NCI-H2029 (cell line): ENCODE results near the gene BTD.
A peak's percentile ranks its signal among the peaks of the same experiment; 100 is the strongest.

Experiments used
- DNase-seq: peaks from one replicate; lab custom pipeline; 2025; lab: John Stamatoyannopoulos, UW

The BTD gene

GRCh38 chr3:15636028-15636709 is 34.6 kb downstream of the BTD start:
- DNase-seq = no peak

GRCh38 chr3:15637131-15637951 is 35.8 kb downstream of the BTD start:
- peak; percentile 52 for DNase-seq

- no peak for DNase-seq
Measured at GRCh38 chr3:15638193-15638890, 36.8 kb downstream of the BTD start.

GRCh38 chr3:15638891-15639262 is 37.3 kb downstream of the BTD start:
- no peak for DNase-seq

- DNase-seq = no peak
Measured at GRCh38 chr3:15645246-15645645, 43.7 kb downstream of the BTD start.

GRCh38 chr3:15645740-15646501 is 44.4 kb downstream of the BTD start:
- no peak for DNase-seq

- DNase-seq = no peak
Measured at GRCh38 chr3:15646851-15647511, 45.4 kb downstream of the BTD start.

GRCh38 chr3:15647611-15648167 is 46.1 kb downstream of the BTD start:
- DNase-seq = no peak

GRCh38 chr3:15649341-15649740 is 47.8 kb downstream of the BTD start:
- no peak for DNase-seq

GRCh38 chr3:15649858-15650257 is 48.3 kb downstream of the BTD start:
- no peak for DNase-seq

- no peak for DNase-seq
Measured at GRCh38 chr3:15651396-15651795, 49.9 kb downstream of the BTD start.

GRCh38 chr3:15653321-15653720 is 51.8 kb downstream of the BTD start:
- DNase-seq = no peak

- no peak for DNase-seq
Measured at GRCh38 chr3:15654127-15654526, 52.6 kb downstream of the BTD start.

GRCh38 chr3:15654891-15655290 is 53.3 kb downstream of the BTD start:
- no peak for DNase-seq

- no peak for DNase-seq
Measured at GRCh38 chr3:15656342-15656741, 54.8 kb downstream of the BTD start.

- DNase-seq = no peak
Measured at GRCh38 chr3:15657016-15657415, 55.5 kb downstream of the BTD start.

- peak; percentile 92 for DNase-seq
Measured at GRCh38 chr3:15659254-15659975, 57.9 kb downstream of the BTD start.

GRCh38 chr3:15660055-15660935 is 58.8 kb downstream of the BTD start:
- no peak for DNase-seq

GRCh38 chr3:15664144-15664543 is 62.6 kb downstream of the BTD start:
- DNase-seq = no peak
